Brain microvascular endothelial cell (primary cell): ENCODE measurements around the gene KRT6A.

ENCODE experiments used
- DNase-seq: peaks from one replicate; pipeline ENCODE4 v3.0.0-alpha.2; 2020
- H3K27ac ChIP-seq: fragments of 250-450 bp; sonication (Bioruptor Pico); 2 replicates; pipeline ENCODE4 v1.5.1; 2020; ENCODE audit warnings: mild to moderate bottlenecking, moderate library complexity
- H3K27me3 ChIP-seq: fragments of 250-450 bp; sonication (Bioruptor Pico); replicated peaks from 2 replicates; pipeline ENCODE4 v1.5.1; 2020; ENCODE audit warnings: mild to moderate bottlenecking
- H3K36me3 ChIP-seq: fragments of 250-450 bp; sonication (Bioruptor Pico); replicated peaks from 2 replicates; pipeline ENCODE4 v1.5.1; 2020; ENCODE audit warnings: mild to moderate bottlenecking
- H3K4me3 ChIP-seq: 2 replicates; pipeline ENCODE4 v1.5.1; 2011; ENCODE audit warnings: low read depth, mild to moderate bottlenecking, control low read depth, low read length, moderate library complexity
- CTCF ChIP-seq: IDR thresholded peaks from 2 replicates; pipeline ENCODE4 v1.5.1; 2011; ENCODE audit warnings: low read depth, mild to moderate bottlenecking, moderate library complexity, low read length, control low read depth, inconsistent platforms; ENCODE audit errors: missing control alignments
- in situ Hi-C: cut with HindIII; loops from 2 replicates; pipeline ENCODE4 v1.10.0; 2017; ENCODE audit warnings: low sequenced_read_pairs, low pct_ligation_motif_present

Gene KRT6A

GRCh38 chr12:52440821-52441319 lies 52.2 kb downstream of the KRT6A start:
- DNase-seq = peak; percentile 41
- no peak overlapping the region for H3K4me3 ChIP-seq
- H3K27me3 ChIP-seq = no peaks in the 10 kb centered on the region
- TF ChIP-seq CTCF = no peak
- H3K27ac ChIP-seq = no peak overlapping the region
- no peaks in the 10 kb centered on the region for H3K36me3 ChIP-seq
- in situ Hi-C loops = no loop called here

- H3K4me3 ChIP-seq = no peak overlapping the region
- in situ Hi-C loops = no loop called here
- no peaks in the 10 kb centered on the region for H3K36me3 ChIP-seq
- DNase-seq = no peak
- no peak overlapping the region for H3K27ac ChIP-seq
- no peaks in the 10 kb centered on the region for H3K27me3 ChIP-seq
- TF ChIP-seq CTCF = no peak
These were observed 53.2 kb downstream of the KRT6A start for GRCh38 chr12:52439845-52440244.

GRCh38 chr12:52439420-52439819 lies 53.6 kb downstream of the KRT6A start:
- H3K36me3 ChIP-seq = no peaks in the 10 kb centered on the region
- in situ Hi-C loops = no loop called here
- no peak for DNase-seq
- no peak overlapping the region for H3K4me3 ChIP-seq
- H3K27me3 ChIP-seq = no peaks in the 10 kb centered on the region
- no peak for TF ChIP-seq CTCF
- no peak overlapping the region for H3K27ac ChIP-seq

GRCh38 chr12:52438305-52439301 lies 54.5 kb downstream of the KRT6A start:
- no peak overlapping the region for H3K4me3 ChIP-seq
- no peaks in the 10 kb centered on the region for H3K27me3 ChIP-seq
- no peak overlapping the region for H3K27ac ChIP-seq
- in situ Hi-C loops = no loop called here
- TF ChIP-seq CTCF = no peak
- DNase-seq = no peak
- H3K36me3 ChIP-seq = no peaks in the 10 kb centered on the region

GRCh38 chr12:52437508-52437907 lies 55.5 kb downstream of the KRT6A start:
- no peak for TF ChIP-seq CTCF
- no peak for DNase-seq
- Histone ChIP-seq H3K27me3 (no peaks in the 10 kb centered on the region), H3K27ac (no peak overlapping the region), H3K36me3 (no peaks in the 10 kb centered on the region), H3K4me3 (no peak overlapping the region)
- in situ Hi-C loops = no loop called here
